GM18867 (cell line): ENCODE data around the gene SYNE1.
"Not testable (repeated sequence)": the region's sequence is repeated elsewhere in the genome, so short reads cannot be mapped to it uniquely, and the experiment has no call there.

Source experiments
- ATAC-seq: cut with Tn5 transposase; IDR thresholded peaks from one replicate; pipeline ENCODE4 v1.9.1; 2021; ENCODE audit warnings: mild to moderate bottlenecking, moderate library complexity; ENCODE audit not compliant: unreplicated experiment

SYNE1 gene

GRCh38 chr6:152625213-152625612, 11.9 kb downstream of the SYNE1 start:
- ATAC-seq, result peak; percentile 57

- not testable (repeated sequence) for ATAC-seq
Measured at GRCh38 chr6:152614776-152615175, 22.4 kb downstream of the SYNE1 start.

- ATAC-seq, result no peak
Measured at GRCh38 chr6:152609125-152609670, 28.0 kb downstream of the SYNE1 start.

- no peak for ATAC-seq
Measured at GRCh38 chr6:152605941-152606340, 31.2 kb downstream of the SYNE1 start.

- ATAC-seq, result no peak
Measured at GRCh38 chr6:152605342-152605741, 31.8 kb downstream of the SYNE1 start.

GRCh38 chr6:152603911-152604310, 33.3 kb downstream of the SYNE1 start:
- no peak for ATAC-seq

- peak; percentile 65 for ATAC-seq
Measured at GRCh38 chr6:152600022-152600421, 37.1 kb downstream of the SYNE1 start.

- ATAC-seq, result no peak
Measured at GRCh38 chr6:152598901-152599537, 38.1 kb downstream of the SYNE1 start.

- ATAC-seq, result no peak
Measured at GRCh38 chr6:152598421-152598820, 38.7 kb downstream of the SYNE1 start.

- ATAC-seq, result no peak
Measured at GRCh38 chr6:152596726-152597125, 40.4 kb downstream of the SYNE1 start.

GRCh38 chr6:152595499-152595898, 41.7 kb downstream of the SYNE1 start:
- peak; percentile 61 for ATAC-seq

GRCh38 chr6:152594701-152595100, 42.5 kb downstream of the SYNE1 start:
- no peak for ATAC-seq

- ATAC-seq, result no peak
Measured at GRCh38 chr6:152588456-152588855, 48.7 kb downstream of the SYNE1 start.

- ATAC-seq, result no peak
Measured at GRCh38 chr6:152587473-152587872, 49.7 kb downstream of the SYNE1 start.

- no peak for ATAC-seq
Measured at GRCh38 chr6:152585236-152585635, 51.9 kb downstream of the SYNE1 start.

GRCh38 chr6:152583888-152584287, 53.3 kb downstream of the SYNE1 start:
- no peak for ATAC-seq

GRCh38 chr6:152576525-152576924, 60.6 kb downstream of the SYNE1 start:
- ATAC-seq, result no peak

- ATAC-seq, result peak; percentile 83
Measured at GRCh38 chr6:152575621-152576150, 61.5 kb downstream of the SYNE1 start.

GRCh38 chr6:152575161-152575560, 62.0 kb downstream of the SYNE1 start:
- ATAC-seq, result peak; percentile 11

GRCh38 chr6:152573762-152574161, 63.4 kb downstream of the SYNE1 start:
- no peak for ATAC-seq

GRCh38 chr6:152572338-152573088, 64.6 kb downstream of the SYNE1 start:
- no peak for ATAC-seq

GRCh38 chr6:152571943-152572337, 65.2 kb downstream of the SYNE1 start:
- no peak for ATAC-seq
